Left hindlimb (tissue), 1 donor: ENCODE data around the gene UBN2.

Source experiments
- DNase-seq: peaks from one replicate; pipeline ENCODE4 v3.0.0-alpha.2; 2018

The UBN2 gene

GRCh38 chr7:139232904-139233303, 1.9 kb downstream of the UBN2 start:
- DNase-seq = no peak

GRCh38 chr7:139241258-139241657, 10.2 kb downstream of the UBN2 start:
- no peak for DNase-seq

GRCh38 chr7:139242741-139243281, 11.8 kb downstream of the UBN2 start:
- no peak for DNase-seq

- DNase-seq = no peak
These were observed 14.4 kb downstream of the UBN2 start for GRCh38 chr7:139245401-139245800.

GRCh38 chr7:139246494-139246893, 15.5 kb downstream of the UBN2 start:
- DNase-seq = no peak

- DNase-seq = no peak
These were observed 15.9 kb downstream of the UBN2 start for GRCh38 chr7:139246905-139247304.

- no peak for DNase-seq
These were observed 18.3 kb downstream of the UBN2 start for GRCh38 chr7:139249179-139249810.

- no peak for DNase-seq
These were observed 21.4 kb downstream of the UBN2 start for GRCh38 chr7:139252451-139252850.

- DNase-seq = no peak
These were observed 23.2 kb downstream of the UBN2 start for GRCh38 chr7:139254281-139254680.

- no peak for DNase-seq
These were observed 23.7 kb downstream of the UBN2 start for GRCh38 chr7:139254728-139255127.

GRCh38 chr7:139255290-139255689, 24.3 kb downstream of the UBN2 start:
- no peak for DNase-seq

GRCh38 chr7:139259142-139259541, 28.1 kb downstream of the UBN2 start:
- no peak for DNase-seq

- DNase-seq = no peak
These were observed 33.2 kb downstream of the UBN2 start for GRCh38 chr7:139264220-139264619.

GRCh38 chr7:139265673-139266072, 34.6 kb downstream of the UBN2 start:
- DNase-seq = no peak

- DNase-seq = no peak
These were observed 40.9 kb downstream of the UBN2 start for GRCh38 chr7:139271718-139272628.

GRCh38 chr7:139284252-139284896, 53.3 kb downstream of the UBN2 start:
- no peak for DNase-seq

- no peak for DNase-seq
These were observed 55.1 kb downstream of the UBN2 start for GRCh38 chr7:139286144-139286543.

- DNase-seq = no peak
These were observed 61.8 kb downstream of the UBN2 start for GRCh38 chr7:139292821-139293220.

GRCh38 chr7:139293534-139293933, 62.5 kb downstream of the UBN2 start:
- DNase-seq = no peak

- no peak for DNase-seq
These were observed 63.2 kb downstream of the UBN2 start for GRCh38 chr7:139294241-139294640.

GRCh38 chr7:139294951-139295575, 64.0 kb downstream of the UBN2 start:
- no peak for DNase-seq

GRCh38 chr7:139297795-139298194, 66.8 kb downstream of the UBN2 start:
- DNase-seq = no peak

- DNase-seq = no peak
These were observed 68.3 kb downstream of the UBN2 start for GRCh38 chr7:139299296-139299695.
